H9 (cell line): ENCODE data around the gene GRM5. TPM values are rescaled to one million over a fixed set of nuclear protein-coding genes. Genes with fewer than 3 reads are reported as not detected.

Experiments used
- DNase-seq: peaks from one replicate; pipeline ENCODE4 v3.0.0-alpha.2; 2017
- H2AFZ ChIP-seq: one replicate; pipeline ENCODE4 v1.6.1; 2013; ENCODE audit warnings: mild to moderate bottlenecking, low read length, control low read depth, moderate library complexity
- H2AK5ac ChIP-seq: 2 replicates; pipeline ENCODE4 v1.6.1; 2013; ENCODE audit warnings: low read length, control low read depth, mixed read lengths; ENCODE audit not compliant: insufficient read length
- H2BK120ac ChIP-seq: one replicate; pipeline ENCODE4 v1.6.1; 2013; ENCODE audit warnings: low read depth, mild to moderate bottlenecking, low read length, control low read depth, inconsistent platforms; ENCODE audit not compliant: poor library complexity, severe bottlenecking
- H2BK12ac ChIP-seq: 2 replicates; pipeline ENCODE4 v1.6.1; 2013; ENCODE audit warnings: low read length, control low read depth, mixed read lengths, low read depth; ENCODE audit not compliant: insufficient read length
- H2BK15ac ChIP-seq: 2 replicates; pipeline ENCODE4 v1.6.1; 2013; ENCODE audit warnings: low read depth, low read length, control low read depth
- H2BK20ac ChIP-seq: one replicate; pipeline ENCODE4 v1.6.1; 2013; ENCODE audit warnings: low read depth, mild to moderate bottlenecking, low read length, control low read depth, inconsistent platforms; ENCODE audit not compliant: poor library complexity, severe bottlenecking
- H2BK5ac ChIP-seq: 2 replicates; pipeline ENCODE4 v1.6.1; 2013; ENCODE audit warnings: low read length, control low read depth, mixed read lengths; ENCODE audit not compliant: insufficient read length
- H3K14ac ChIP-seq: 2 replicates; pipeline ENCODE4 v1.6.1; 2013; ENCODE audit warnings: low read length, control low read depth; ENCODE audit not compliant: insufficient read depth
- H3K18ac ChIP-seq: 2 replicates; pipeline ENCODE4 v1.6.1; 2013; ENCODE audit warnings: low read depth, mild to moderate bottlenecking, mixed read lengths, low read length, control low read depth; ENCODE audit not compliant: insufficient read length
- H3K23ac ChIP-seq: 2 replicates; pipeline ENCODE4 v1.6.1; 2013; ENCODE audit warnings: low read length, control low read depth, mixed read lengths, low read depth; ENCODE audit not compliant: insufficient read length
- H3K23me2 ChIP-seq: 2 replicates; pipeline ENCODE4 v1.6.1; 2013; ENCODE audit warnings: low read depth, mild to moderate bottlenecking, mixed read lengths, low read length, control low read depth; ENCODE audit not compliant: insufficient read length, poor library complexity, severe bottlenecking
- H3K27ac ChIP-seq: 2 replicates; pipeline ENCODE4 v1.5.1; 2013; ENCODE audit warnings: low read length, control low read depth, mixed read lengths, low read depth; ENCODE audit not compliant: insufficient read length
- H3K27me3 ChIP-seq: 2 replicates; pipeline ENCODE4 v1.6.1; 2013; ENCODE audit warnings: low read length, control low read depth, inconsistent platforms; ENCODE audit not compliant: insufficient read depth
- H3K4ac ChIP-seq: 2 replicates; pipeline ENCODE4 v1.6.1; 2013; ENCODE audit warnings: low read depth, mild to moderate bottlenecking, control low read depth, inconsistent platforms, low read length, moderate library complexity
- H3K4me1 ChIP-seq: 2 replicates; pipeline ENCODE4 v1.6.1; 2013; ENCODE audit warnings: low read length, control low read depth, inconsistent platforms; ENCODE audit not compliant: insufficient read depth
- H3K4me2 ChIP-seq: 2 replicates; pipeline ENCODE4 v1.6.1; 2013; ENCODE audit warnings: low read length, control low read depth, mixed read lengths; ENCODE audit not compliant: insufficient read length, insufficient read depth
- H3K56ac ChIP-seq: 2 replicates; pipeline ENCODE4 v1.6.1; 2013; ENCODE audit warnings: low read depth, mild to moderate bottlenecking, mixed read lengths, low read length, control low read depth; ENCODE audit not compliant: insufficient read length
- H3K79me1 ChIP-seq: 2 replicates; pipeline ENCODE4 v1.6.1; 2013; ENCODE audit warnings: low read depth, mild to moderate bottlenecking, moderate library complexity, low read length, control low read depth, inconsistent platforms; ENCODE audit not compliant: insufficient read depth, poor library complexity, severe bottlenecking
- H3K79me2 ChIP-seq: 2 replicates; pipeline ENCODE4 v1.6.1; 2013; ENCODE audit warnings: low read length, control low read depth, inconsistent platforms; ENCODE audit not compliant: insufficient read depth
- H3K9ac ChIP-seq: 2 replicates; pipeline ENCODE4 v1.6.1; 2013; ENCODE audit warnings: low read length, control low read depth, mixed read lengths; ENCODE audit not compliant: insufficient read length; ENCODE audit errors: extremely low read depth
- H3K9me3 ChIP-seq: one replicate; pipeline ENCODE4 v1.6.1; 2013; ENCODE audit warnings: low read depth, low read length, inconsistent platforms; ENCODE audit not compliant: control insufficient read depth
- H3T11ph ChIP-seq: one replicate; pipeline ENCODE4 v1.6.1; 2013; ENCODE audit warnings: mild to moderate bottlenecking, low read length, control low read depth, inconsistent platforms
- H4K20me1 ChIP-seq: one replicate; pipeline ENCODE4 v1.6.1; 2013; ENCODE audit not compliant: control insufficient read depth, insufficient read length, insufficient read depth
- H4K5ac ChIP-seq: 2 replicates; pipeline ENCODE4 v1.6.1; 2013; ENCODE audit warnings: low read depth, mild to moderate bottlenecking, mixed read lengths, low read length, control low read depth; ENCODE audit not compliant: insufficient read length
- H4K8ac ChIP-seq: replicated peaks from 2 replicates; pipeline ENCODE4 v1.6.1; 2013; ENCODE audit warnings: low read length, control low read depth, mixed read lengths, low read depth; ENCODE audit not compliant: insufficient read length
- H4K91ac ChIP-seq: 2 replicates; pipeline ENCODE4 v1.6.1; 2013; ENCODE audit warnings: low read depth, mild to moderate bottlenecking, moderate library complexity, mixed read lengths, low read length, control low read depth; ENCODE audit not compliant: insufficient read length
- H3K27ac Mint-ChIP-seq, 3 experiments: 2 replicates in 2 of 3; 3 replicates in 1 of 3; pipeline ENCODE4 v1.8.0; 2020 to 2021; ENCODE audit warnings: mixed read lengths in 3 of 3, mild to moderate bottlenecking in 1 of 3, moderate library complexity in 1 of 3
- H3K27me3 Mint-ChIP-seq: 2 replicates; pipeline ENCODE4 v1.8.0; 2021; ENCODE audit warnings: low read depth, mild to moderate bottlenecking, moderate library complexity, mixed read lengths
- H3K36me3 Mint-ChIP-seq, 3 experiments: 2 replicates in 2 of 3; 3 replicates in 1 of 3; pipeline ENCODE4 v1.8.0; 2020 to 2021; ENCODE audit warnings: low read depth in 3 of 3, mixed read lengths in 3 of 3; ENCODE audit not compliant: insufficient read depth in 1 of 3
- H3K4me1 Mint-ChIP-seq, 2 experiments: 2 replicates each; pipeline ENCODE4 v1.8.0; 2020; ENCODE audit warnings: mixed read lengths in 2 of 2
- H3K4me3 Mint-ChIP-seq, 2 experiments: 2 replicates in 1 of 2; 3 replicates in 1 of 2; pipeline ENCODE4 v1.8.0; 2020 to 2021; ENCODE audit warnings: mild to moderate bottlenecking in 2 of 2, mixed read lengths in 2 of 2, moderate library complexity in 1 of 2
- H3K9me3 Mint-ChIP-seq, 2 experiments: 2 replicates in 1 of 2; 3 replicates in 1 of 2; pipeline ENCODE4 v1.8.0; 2020; ENCODE audit warnings: mild to moderate bottlenecking in 2 of 2, mixed read lengths in 2 of 2, moderate library complexity in 1 of 2
- WGBS: extraction: QIAGEN DNeasy Blood & Tissue Kit; methylation state at CpG from one replicate; pipeline ENCODE4 v1.1.7; 2013; ENCODE audit warnings: missing lambda C conversion rate, low lambda C conversion rate, mixed read lengths; ENCODE audit not compliant: insufficient read length; ENCODE audit errors: extremely low coverage; 5-methylcytosine and 5-hydroxymethylcytosine counted together
- total RNA-seq: library from RNA; stranded (reverse); gene quantifications from 2 replicates; pipeline ENCODE4 v1.2.1, GENCODE V29; 2021
- TF ChIP-seq, protein P1 (sequence below): fragments of 200-600 bp; sonication (generic); conservative IDR thresholded peaks from 3 replicates; pipeline ENCODE4 v1.8.0; 2021; ENCODE audit warnings: antibody characterized with exemption, mild to moderate bottlenecking

GRM5 gene
- total RNA-seq, 1 experiment from 2014 or later, result not detected

DNA sequence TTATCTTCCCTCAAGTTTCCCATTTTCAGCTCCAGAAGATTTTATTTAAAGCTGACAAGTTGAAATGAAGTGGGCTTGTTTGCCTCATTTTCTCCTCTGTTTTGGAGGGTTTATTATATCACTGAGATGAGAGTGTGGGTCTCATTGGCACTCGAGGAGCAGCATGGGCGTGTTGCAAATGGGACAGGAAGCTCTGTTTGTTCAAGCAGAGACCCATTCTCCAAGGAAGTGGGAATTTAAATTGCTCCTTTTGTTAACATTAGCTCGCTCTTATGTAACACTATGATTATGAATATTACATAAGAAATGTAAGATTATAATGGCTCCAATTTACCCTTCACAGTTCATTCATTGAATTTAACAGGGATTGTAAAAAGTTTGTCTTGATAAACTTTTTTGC lies 410.6 kb downstream of the GRM5 start:
- H3K79me1 ChIP-seq, result no peaks in the 10 kb centered on the region
- no peaks in the 10 kb centered on the region for H3K23me2 ChIP-seq
- H4K8ac ChIP-seq, result no peak overlapping the region
- DNase-seq, result no peak
- H4K5ac ChIP-seq, result no peak overlapping the region
- H2BK12ac ChIP-seq, result no peak overlapping the region
- Mint-ChIP-seq H3K36me3 (no peaks in the 10 kb centered on the region; a peak in 1 of 7 replicates), H3K4me3 (no peak overlapping the region), H3K4me1 (peaks cover 2 to 3% of the 10 kb centered on the region in 2 experiments), H3K27ac (peak overlapping the region in 1 of 3 experiments; percentile 76; a peak in 2 of 7 replicates), H3K27me3 (no peaks in the 10 kb centered on the region), H3K9me3 (peaks cover 5 to 7% of the 10 kb centered on the region in 2 experiments; a peak in 4 of 5 replicates)
- no peak overlapping the region for H4K91ac ChIP-seq
- no peak overlapping the region for H3T11ph ChIP-seq
- H3K9ac ChIP-seq, result no peak overlapping the region
- no peak overlapping the region for H3K4me2 ChIP-seq
- H3K18ac ChIP-seq, result no peak overlapping the region
- H2BK15ac ChIP-seq, result no peak overlapping the region
- no peaks in the 10 kb centered on the region for H3K4me1 ChIP-seq
- no peak overlapping the region for H3K23ac ChIP-seq
- H4K20me1 ChIP-seq, result no peaks in the 10 kb centered on the region
- H3K27me3 ChIP-seq, result no peaks in the 10 kb centered on the region
- H2BK20ac ChIP-seq, result no peak overlapping the region
- TF ChIP-seq, protein P1, sequence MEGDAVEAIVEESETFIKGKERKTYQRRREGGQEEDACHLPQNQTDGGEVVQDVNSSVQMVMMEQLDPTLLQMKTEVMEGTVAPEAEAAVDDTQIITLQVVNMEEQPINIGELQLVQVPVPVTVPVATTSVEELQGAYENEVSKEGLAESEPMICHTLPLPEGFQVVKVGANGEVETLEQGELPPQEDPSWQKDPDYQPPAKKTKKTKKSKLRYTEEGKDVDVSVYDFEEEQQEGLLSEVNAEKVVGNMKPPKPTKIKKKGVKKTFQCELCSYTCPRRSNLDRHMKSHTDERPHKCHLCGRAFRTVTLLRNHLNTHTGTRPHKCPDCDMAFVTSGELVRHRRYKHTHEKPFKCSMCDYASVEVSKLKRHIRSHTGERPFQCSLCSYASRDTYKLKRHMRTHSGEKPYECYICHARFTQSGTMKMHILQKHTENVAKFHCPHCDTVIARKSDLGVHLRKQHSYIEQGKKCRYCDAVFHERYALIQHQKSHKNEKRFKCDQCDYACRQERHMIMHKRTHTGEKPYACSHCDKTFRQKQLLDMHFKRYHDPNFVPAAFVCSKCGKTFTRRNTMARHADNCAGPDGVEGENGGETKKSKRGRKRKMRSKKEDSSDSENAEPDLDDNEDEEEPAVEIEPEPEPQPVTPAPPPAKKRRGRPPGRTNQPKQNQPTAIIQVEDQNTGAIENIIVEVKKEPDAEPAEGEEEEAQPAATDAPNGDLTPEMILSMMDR, result no peak
- H2BK5ac ChIP-seq, result no peak overlapping the region
- H3K79me2 ChIP-seq, result no peaks in the 10 kb centered on the region
- H2AFZ ChIP-seq, result no peak overlapping the region
- no peak overlapping the region for H3K14ac ChIP-seq
- no peak overlapping the region for H3K56ac ChIP-seq
- H2BK120ac ChIP-seq, result no peak overlapping the region
- H3K27ac ChIP-seq, result no peak overlapping the region
- H3K9me3 ChIP-seq, result no peaks in the 10 kb centered on the region
- H3K4ac ChIP-seq, result no peak overlapping the region
- no peak overlapping the region for H2AK5ac ChIP-seq
- WGBS, result no CpG with 5 or more reads among the region's 3 CpGs
